Lower leg skin (tissue), 4 donors: ENCODE measurements around the gene MEF2C. TPM values are rescaled to one million over a fixed set of nuclear protein-coding genes. Genes with fewer than 3 reads are reported as not detected.

ENCODE experiments used
- DNase-seq, 2 donors: peaks; one replicate each; pipeline ENCODE4 v3.0.0-alpha.2; 2019; ENCODE audit warnings: low spot score in 2 of 2
- H3K4me3 ChIP-seq: fragments of 200-600 bp; sonication (generic); 2 replicates; pipeline ENCODE4 v1.5.1; 2017; ENCODE audit warnings: mild to moderate bottlenecking, low read depth; ENCODE audit not compliant: poor library complexity, severe bottlenecking
- POLR2A ChIP-seq, 2 donors: fragments of 450-650 bp; IDR thresholded peaks; one replicate each; pipeline ENCODE4 v1.6.1; 2016 to 2017; ENCODE audit warnings: antibody characterized with exemption in 2 of 2, mild to moderate bottlenecking in 1 of 2, moderate library complexity in 1 of 2
- WGBS, 2 donors: methylation state at CpG; one replicate each; pipeline ENCODE4 v1.1.5; 2018; 5-methylcytosine and 5-hydroxymethylcytosine counted together
- intact Hi-C: fragments of 100-400 bp; cut with DNase I; formaldehyde crosslinking; loops from one replicate; pipeline ENCODE4 v1.15.0; 2023; ENCODE audit warnings: low total_unique reads
- total RNA-seq, 4 donors: library from RNA; depleted of rRNA; stranded (reverse); fragments of >200 nt; gene quantifications; one replicate each; pipeline ENCODE4 v1.1.0, GENCODE V29; 2016
- TF ChIP-seq, protein P1 (sequence below), 3 donors: fragments of 450-650 bp; IDR thresholded peaks; one replicate each; pipeline ENCODE4 v1.5.1; 2016; ENCODE audit warnings: antibody characterized with exemption in 3 of 3, mild to moderate bottlenecking in 3 of 3, moderate library complexity in 2 of 3

Gene MEF2C
- total RNA-seq, 4 donors from 2014 or later, result 2.4 to 15.5 (median 8.1) TPM

GRCh38 chr5:88889189-88890069, 6.4 kb upstream of the MEF2C start:
- intact Hi-C loops, result no loop called here
- 1 to 2% methylated on average over 47 to 48 of the region's 48 CpGs for WGBS, 2 donors
- TF ChIP-seq, protein P1, sequence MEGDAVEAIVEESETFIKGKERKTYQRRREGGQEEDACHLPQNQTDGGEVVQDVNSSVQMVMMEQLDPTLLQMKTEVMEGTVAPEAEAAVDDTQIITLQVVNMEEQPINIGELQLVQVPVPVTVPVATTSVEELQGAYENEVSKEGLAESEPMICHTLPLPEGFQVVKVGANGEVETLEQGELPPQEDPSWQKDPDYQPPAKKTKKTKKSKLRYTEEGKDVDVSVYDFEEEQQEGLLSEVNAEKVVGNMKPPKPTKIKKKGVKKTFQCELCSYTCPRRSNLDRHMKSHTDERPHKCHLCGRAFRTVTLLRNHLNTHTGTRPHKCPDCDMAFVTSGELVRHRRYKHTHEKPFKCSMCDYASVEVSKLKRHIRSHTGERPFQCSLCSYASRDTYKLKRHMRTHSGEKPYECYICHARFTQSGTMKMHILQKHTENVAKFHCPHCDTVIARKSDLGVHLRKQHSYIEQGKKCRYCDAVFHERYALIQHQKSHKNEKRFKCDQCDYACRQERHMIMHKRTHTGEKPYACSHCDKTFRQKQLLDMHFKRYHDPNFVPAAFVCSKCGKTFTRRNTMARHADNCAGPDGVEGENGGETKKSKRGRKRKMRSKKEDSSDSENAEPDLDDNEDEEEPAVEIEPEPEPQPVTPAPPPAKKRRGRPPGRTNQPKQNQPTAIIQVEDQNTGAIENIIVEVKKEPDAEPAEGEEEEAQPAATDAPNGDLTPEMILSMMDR (IDR thresholded peaks at IDR 0.05), result no peak
- no peak for TF ChIP-seq POLR2A (IDR thresholded peaks at IDR 0.05)
- H3K4me3 ChIP-seq, result peak overlapping the region; percentile 47
- DNase-seq, result peak; percentile 27 to 90

GRCh38 chr5:88888848-88889188, 5.8 kb upstream of the MEF2C start:
- WGBS, 2 donors, result 30 to 34% methylated on average over 9 of the region's 9 CpGs
- DNase-seq, result no peak
- intact Hi-C loops, result no loop called here
- TF ChIP-seq POLR2A (IDR thresholded peaks at IDR 0.05), result no peak
- no peak overlapping the region for H3K4me3 ChIP-seq

GRCh38 chr5:88888291-88888690, 5.3 kb upstream of the MEF2C start:
- no peak for DNase-seq
- TF ChIP-seq POLR2A (IDR thresholded peaks at IDR 0.05), result no peak
- TF ChIP-seq, protein P1 (IDR thresholded peaks at IDR 0.05), result no peak
- H3K4me3 ChIP-seq, result no peak overlapping the region
- intact Hi-C loops, result no loop called here

GRCh38 chr5:88887342-88887741, 4.4 kb upstream of the MEF2C start:
- H3K4me3 ChIP-seq, result no peak overlapping the region
- TF ChIP-seq POLR2A (IDR thresholded peaks at IDR 0.05), result no peak
- TF ChIP-seq, protein P1 (IDR thresholded peaks at IDR 0.05), result no peak

GRCh38 chr5:88886746-88887341, 3.9 kb upstream of the MEF2C start:
- 67 to 70% methylated on average over 4 of the region's 4 CpGs for WGBS, 2 donors
- intact Hi-C loops, result no loop called here
- no peak for DNase-seq
- no peak overlapping the region for H3K4me3 ChIP-seq
- no peak for TF ChIP-seq POLR2A (IDR thresholded peaks at IDR 0.05)
- TF ChIP-seq, protein P1 (IDR thresholded peaks at IDR 0.05), result no peak

More at GRCh38 chr5:88887342-88887741, 4.4 kb upstream of the MEF2C start:
- WGBS, 2 donors, result 67 to 68% methylated on average over 2 of the region's 2 CpGs
- intact Hi-C loops, result no loop called here
- no peak for DNase-seq

- intact Hi-C loops, result no loop called here
- no peak for DNase-seq
- no peak overlapping the region for H3K4me3 ChIP-seq
- TF ChIP-seq POLR2A (IDR thresholded peaks at IDR 0.05), result no peak
- TF ChIP-seq, protein P1 (IDR thresholded peaks at IDR 0.05), result no peak
- 53 to 69% methylated on average over 1 of the region's 1 CpG for WGBS, 2 donors
These were observed 3.3 kb upstream of the MEF2C start for GRCh38 chr5:88886252-88886651.
